GM20000 (cell line): Measurements from ENCODE around the gene LSG1.

Experiments used
- DNase-seq: peaks from one replicate; pipeline ENCODE4 v3.0.0; 2012; ENCODE audit warnings: low spot score
- CTCF ChIP-seq: IDR thresholded peaks from 2 replicates; pipeline ENCODE4 v1.5.1; 2012; ENCODE audit warnings: mild to moderate bottlenecking, control low read depth; ENCODE audit errors: extremely low read depth, missing control alignments

Gene LSG1

GRCh38 chr3:194696702-194697101 lies 24.7 kb upstream of the LSG1 start:
- no peak for TF ChIP-seq CTCF
- no peak for DNase-seq

- DNase-seq: peak; percentile 82
- no peak for TF ChIP-seq CTCF
Measured at GRCh38 chr3:194691481-194692283, 19.7 kb upstream of the LSG1 start.

DNA sequence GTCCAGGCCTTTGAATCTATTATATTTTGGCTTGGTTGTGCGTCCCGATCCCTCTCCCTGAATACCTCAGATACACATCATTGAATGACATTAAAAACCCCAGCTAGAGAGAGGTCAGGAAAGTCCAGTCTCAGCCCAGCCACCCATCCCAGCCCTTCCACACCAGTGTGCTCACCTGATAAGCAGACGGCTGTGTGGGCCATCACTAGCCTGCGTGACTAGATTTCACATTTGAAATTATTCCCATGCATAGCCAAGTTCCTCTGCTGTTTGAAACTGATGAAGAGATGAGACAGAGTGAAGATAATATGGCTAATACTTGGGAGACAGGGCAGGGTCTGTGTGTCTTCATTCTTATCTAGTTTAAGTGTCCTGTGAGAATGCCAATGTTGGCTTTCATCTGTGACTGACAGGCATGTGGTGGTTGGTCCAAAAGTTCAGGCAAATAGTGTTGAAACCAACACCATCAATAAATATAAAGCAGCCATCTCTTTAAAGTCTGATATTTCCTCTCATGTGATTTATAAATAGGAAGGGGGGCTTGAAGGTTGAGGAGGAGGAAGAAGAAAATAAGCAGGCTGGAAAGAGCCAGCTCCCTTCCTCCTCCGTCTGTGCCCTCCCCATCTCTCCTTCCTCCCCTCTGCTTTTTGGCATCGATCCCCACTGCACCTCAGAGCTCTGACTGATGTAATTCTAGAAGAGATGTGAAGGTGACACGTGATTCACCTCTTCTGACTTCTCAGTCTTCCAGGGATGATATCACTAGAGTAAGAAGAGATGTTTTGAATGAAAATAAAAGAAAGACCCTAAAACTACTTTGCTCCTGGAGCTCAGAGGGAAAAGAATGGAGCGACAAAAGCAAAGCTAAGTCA lies 18.7 kb upstream of the LSG1 start:
- no peak for TF ChIP-seq CTCF
- no peak for DNase-seq

GRCh38 chr3:194689493-194689944 lies 17.5 kb upstream of the LSG1 start:
- TF ChIP-seq CTCF: no peak
- DNase-seq: peak; percentile 30

DNA sequence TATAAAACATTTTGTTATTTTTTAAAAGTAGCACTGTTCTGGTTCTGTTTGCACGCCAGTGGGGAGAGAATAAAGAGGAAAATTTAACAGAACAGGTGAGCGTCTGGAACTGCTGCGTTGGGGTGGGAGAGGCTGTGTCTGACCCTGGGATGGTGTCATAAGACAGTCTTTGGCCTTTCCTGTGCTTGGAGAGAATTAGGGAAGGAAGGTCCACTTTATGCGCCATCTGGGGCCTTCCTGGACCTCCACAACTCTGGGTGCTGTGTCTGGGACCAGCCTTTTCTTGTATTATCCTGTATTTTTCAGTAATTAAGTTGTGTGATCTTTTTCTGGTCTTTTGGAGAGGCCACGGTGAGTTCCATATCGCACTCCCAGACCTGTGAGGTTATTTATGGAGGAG lies 17.0 kb upstream of the LSG1 start:
- TF ChIP-seq CTCF: no peak
- DNase-seq: no peak

- TF ChIP-seq CTCF: no peak
- DNase-seq: peak; percentile 80
Measured at GRCh38 chr3:194688200-194688740, 16.3 kb upstream of the LSG1 start.

GRCh38 chr3:194687638-194688199 lies 15.7 kb upstream of the LSG1 start:
- TF ChIP-seq CTCF: peak; percentile 42
- DNase-seq: peak; percentile 83
